ENCODE measurements around the gene AJUBA.

- TF ChIP-seq CTCF (IDR thresholded peaks at IDR 0.05 in 8 of 11, conservative IDR thresholded peaks at IDR 0.05 in 3 of 11), result no peak
- no peak for TF ChIP-seq POLR2A (IDR thresholded peaks at IDR 0.05)
- no peak for TF ChIP-seq POLR2AphosphoS5 (IDR thresholded peaks at IDR 0.05)
These were observed 11.2 kb upstream of the AJUBA start for GRCh38 chr14:22993517-22993916.

Measured in spleen (tissue), 7 donors.